ENCODE measurements around the gene VWA7.
"Not testable (repeated sequence)": the region's sequence is repeated elsewhere in the genome, so short reads cannot be mapped to it uniquely, and the experiment has no call there.

The VWA7 gene, protein sequence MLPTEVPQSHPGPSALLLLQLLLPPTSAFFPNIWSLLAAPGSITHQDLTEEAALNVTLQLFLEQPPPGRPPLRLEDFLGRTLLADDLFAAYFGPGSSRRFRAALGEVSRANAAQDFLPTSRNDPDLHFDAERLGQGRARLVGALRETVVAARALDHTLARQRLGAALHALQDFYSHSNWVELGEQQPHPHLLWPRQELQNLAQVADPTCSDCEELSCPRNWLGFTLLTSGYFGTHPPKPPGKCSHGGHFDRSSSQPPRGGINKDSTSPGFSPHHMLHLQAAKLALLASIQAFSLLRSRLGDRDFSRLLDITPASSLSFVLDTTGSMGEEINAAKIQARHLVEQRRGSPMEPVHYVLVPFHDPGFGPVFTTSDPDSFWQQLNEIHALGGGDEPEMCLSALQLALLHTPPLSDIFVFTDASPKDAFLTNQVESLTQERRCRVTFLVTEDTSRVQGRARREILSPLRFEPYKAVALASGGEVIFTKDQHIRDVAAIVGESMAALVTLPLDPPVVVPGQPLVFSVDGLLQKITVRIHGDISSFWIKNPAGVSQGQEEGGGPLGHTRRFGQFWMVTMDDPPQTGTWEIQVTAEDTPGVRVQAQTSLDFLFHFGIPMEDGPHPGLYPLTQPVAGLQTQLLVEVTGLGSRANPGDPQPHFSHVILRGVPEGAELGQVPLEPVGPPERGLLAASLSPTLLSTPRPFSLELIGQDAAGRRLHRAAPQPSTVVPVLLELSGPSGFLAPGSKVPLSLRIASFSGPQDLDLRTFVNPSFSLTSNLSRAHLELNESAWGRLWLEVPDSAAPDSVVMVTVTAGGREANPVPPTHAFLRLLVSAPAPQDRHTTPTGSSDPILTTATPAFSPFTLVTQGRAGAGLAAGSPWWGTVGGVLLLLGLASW

DNA sequence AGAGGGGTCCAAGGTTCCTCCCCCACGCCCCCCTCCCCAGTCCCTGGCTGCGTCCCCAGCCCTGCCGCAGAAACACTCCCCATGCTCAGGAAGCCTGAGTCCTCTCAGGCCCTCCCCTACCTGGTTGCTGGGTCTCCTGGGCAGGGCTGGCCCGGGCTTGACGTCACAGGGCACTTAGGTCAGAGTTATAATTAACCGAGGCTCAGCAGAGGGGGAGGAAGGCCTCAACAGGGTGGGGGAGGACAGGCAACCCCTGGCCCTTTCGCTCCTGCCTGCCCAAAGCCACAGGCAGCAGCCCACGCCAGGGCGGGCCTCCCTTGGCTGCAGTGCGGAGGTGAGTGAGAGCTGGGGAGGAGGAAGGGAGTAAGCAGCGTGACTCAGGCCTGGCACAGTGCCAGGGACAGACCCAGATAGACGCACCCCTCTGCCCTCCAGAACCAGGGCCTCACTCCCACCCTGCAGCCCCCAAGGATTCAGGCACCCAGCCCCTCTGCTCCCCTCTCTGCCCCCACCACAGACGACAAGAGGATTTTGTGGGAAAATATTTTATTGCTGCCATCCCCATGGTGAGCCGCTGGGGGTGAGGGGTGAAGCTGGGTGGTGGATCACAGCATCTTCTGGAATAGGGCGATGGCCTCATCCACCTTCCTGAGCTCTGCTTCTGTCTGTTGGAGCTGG, at the start of gene VWA7:
VWA7 (minus strand) TSS at position 340 of the 678 bp plus-strand sequence. CDS start 549 bp downstream, outside the sequence.
- DNase-seq (ENCODE audit: low read depth, low spot score): peak; percentile 38

DNA sequence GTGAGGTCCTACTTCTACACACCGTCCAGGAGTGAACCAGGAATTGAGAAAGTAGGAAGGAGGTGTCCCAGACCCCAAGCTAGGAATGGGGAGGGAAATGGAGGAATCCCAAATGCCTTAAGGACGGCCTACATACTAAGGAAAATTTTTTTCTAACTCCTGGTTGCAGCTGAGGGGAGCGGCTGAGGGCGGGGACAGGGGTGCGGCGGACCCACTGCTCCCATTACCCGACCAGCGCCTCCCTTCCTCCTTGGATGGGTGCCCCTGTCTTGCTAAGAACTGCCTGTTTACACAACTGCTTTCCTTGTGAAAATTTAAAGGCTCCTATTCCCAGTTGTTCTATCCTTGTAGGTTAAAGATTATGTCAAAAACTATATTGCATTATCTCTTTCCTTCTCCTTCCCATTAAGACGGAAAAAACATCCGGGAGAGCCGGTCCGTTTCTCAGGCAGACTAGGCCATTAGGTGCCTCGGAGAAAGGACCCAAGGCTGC, 49.7 kb upstream of the VWA7 start:
- DNase-seq (ENCODE audit: low read depth, low spot score): no peak

DNA sequence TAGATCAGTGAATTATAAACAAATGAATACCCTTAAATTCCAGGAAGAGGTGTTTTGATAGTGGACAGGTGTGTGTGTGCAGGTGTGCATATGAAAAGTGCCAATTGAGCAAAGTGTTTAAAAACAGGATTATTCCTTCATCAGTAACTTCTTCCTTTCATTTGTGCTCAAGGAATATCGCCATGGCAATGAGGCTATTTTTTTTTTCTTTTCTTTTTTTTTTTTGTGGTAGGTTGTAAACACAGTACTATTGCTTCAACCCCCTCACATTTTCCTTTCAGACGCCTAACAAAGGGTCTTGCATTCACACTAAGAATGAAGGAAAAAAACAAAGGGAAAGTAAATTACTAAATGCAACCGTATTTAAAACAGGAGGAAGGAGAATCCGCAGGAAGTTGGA, 48.4 kb upstream of the VWA7 start:
- DNase-seq (ENCODE audit: low read depth, low spot score): no peak

DNA sequence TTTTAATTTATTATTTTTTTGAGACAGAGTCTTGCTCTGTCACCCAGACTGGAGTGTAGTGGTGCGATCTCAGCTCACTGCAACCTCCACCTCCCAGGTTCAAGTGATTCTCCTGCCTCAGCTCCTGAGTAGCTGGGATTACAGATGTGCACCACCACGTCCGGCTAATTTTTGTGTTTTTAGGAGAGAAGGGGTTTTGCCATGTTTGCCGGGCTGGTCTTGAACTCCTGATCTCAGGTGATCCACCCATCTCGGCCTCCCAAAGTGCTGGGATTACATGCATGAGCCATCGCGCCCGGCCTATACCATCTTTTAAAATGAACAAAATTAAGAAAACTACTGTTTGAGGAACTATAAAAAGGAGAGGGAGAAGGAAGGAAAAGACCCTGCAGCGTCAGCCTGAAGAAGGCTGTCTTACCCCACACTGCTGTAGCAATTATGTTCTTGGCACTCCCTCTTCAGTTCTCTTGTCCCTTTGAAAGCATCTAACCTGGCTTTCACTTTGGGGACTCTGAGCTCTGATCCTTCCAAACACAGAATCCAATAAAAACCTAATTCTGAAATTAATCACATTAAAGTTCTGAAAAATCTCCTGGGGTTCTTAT, 46.6 kb upstream of the VWA7 start:
- not testable (repeated sequence) for DNase-seq (ENCODE audit: low read depth, low spot score)

DNA sequence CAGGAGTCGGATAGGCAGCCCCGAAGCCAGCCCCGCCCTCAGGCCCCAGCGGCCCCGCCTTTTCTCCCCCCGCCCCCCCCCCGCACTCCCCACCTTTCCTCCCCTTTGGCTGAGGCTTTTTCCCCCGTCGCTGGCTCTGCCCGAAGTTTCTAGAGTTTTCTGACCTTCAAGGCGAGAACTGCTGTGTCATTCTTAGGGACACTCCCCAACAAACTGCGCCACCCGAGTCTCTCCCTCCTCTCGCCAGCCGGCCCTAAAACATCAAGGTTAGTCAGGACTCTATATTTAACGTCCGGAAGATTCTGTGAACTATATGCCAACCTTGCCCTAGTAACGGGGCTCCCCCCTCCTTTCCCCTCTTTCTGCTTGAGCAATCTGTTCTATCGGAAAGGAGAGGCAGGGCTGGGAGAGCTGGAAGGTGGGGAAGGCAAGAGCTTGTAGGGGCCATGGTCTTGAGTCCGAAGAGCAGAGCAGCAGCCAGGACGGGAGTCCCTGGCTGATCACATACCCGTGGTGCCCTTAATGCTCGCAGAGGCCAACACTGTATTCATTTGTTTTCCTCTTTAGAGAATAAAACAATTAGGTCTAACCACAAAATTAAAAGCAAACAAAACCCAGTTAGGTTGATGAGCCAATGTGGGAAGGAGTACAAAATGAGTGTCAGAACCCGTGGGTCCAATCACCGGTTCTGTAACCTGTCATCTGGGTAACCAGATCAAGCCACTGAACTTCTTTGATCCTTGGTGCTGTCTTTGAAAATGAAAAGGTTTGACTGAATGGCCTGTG, 45.1 kb upstream of the VWA7 start:
- peak; percentile 43 for DNase-seq (ENCODE audit: low read depth, low spot score)

DNA sequence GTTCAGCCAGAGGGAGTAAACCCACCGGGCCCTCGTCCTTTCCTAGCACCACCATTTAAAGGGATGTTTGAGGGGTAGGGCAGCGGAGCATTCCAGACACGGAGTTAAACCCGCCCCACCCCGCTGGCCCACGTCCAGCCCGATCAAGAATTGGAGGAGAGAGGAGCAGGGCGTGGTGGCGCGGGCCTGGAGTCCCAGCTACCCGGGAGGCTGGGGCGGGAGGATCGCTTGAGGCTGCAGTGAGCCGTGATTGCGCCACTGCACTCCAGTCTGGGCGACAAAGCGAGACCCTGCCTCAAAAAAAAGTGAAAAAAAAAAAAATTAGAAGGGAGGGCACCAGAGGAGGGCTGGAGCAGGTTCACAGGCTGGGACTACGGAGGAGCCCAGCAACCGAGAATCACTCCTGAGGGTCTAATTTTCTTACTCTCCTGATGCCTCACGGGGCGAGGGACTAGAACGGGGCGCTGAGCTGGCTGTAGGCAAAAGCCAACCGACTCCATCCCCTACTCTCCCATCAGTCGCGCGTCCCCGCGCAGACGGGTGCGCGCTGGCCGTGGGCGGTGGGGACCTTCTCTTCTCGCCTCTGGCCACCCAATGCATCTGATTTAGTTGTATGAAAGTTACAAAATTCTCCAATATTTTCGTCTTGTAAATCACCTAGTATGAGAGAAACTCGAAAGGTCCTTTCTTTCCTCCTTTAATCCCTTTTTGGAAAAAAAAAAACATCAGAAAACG, 44.3 kb upstream of the VWA7 start:
- DNase-seq (ENCODE audit: low read depth, low spot score): peak; percentile 42

DNA sequence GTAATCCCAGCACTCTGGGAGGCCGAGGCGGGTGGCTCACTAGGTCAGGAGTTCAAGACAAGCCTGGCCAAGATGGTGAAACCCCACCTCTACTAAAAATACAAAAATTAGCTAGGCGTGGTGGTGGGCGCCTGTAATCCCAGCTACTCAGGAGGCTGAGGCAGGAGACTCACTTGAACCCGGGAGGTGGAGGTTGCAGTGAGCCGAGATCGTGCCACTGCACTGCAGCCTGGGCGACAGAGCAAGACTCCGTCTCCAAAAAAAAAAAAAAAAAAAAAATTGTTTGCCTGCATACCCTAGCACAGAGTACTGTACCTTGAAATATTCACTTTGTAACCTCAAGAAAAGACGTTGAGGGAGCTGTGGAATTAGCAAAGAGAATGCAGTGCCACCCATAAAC, 43.3 kb upstream of the VWA7 start:
- not testable (repeated sequence) for DNase-seq (ENCODE audit: low read depth, low spot score)

DNA sequence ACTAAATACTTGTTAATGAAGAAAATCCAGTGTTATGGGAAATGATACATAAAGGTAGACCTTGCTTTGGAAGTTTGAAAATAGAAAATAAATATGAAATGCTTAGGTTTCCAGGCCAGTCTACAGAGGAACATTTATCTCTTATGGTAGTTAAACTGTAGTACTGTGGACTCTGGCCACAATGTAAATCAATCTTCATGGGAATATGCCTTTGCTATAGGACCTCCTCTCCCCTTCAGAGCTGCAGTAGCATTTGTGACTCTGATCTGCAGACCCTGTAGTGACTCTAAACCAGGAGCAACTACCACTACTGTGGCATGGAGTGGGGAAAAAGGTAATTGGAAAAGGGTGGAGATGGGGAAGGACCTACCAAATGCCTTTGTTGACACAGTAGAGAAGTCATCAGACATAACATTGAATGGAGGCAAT, 42.8 kb upstream of the VWA7 start:
- no peak for DNase-seq (ENCODE audit: low read depth, low spot score)

DNA sequence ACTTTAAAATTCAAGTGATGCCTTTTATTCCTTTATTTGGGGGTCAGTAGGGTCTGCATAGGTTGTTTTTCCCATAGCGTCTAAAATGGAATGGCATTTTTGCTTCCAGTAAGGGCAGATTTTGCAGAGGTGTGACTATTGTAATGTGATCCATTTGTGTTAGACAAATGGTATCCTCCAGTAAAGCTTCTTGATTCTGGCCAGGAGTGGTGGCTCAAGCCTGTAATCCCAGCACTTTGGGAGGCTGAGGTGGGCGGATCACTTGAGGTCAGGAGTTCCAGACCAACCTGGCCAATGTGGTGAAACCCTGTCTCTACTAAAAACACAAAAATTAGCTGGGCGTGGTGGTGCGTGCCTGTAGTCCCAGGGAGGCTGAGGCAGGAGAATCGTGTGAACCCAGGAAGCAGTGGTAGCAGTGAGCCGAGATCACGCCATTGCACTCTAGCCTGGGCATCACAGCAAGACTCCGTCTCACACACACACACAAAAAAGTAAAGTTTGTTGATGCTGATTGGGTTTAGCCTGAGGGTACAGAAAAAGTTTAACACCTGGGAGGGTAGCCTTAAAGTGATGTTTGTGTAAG, 40.9 kb upstream of the VWA7 start:
- not testable (repeated sequence) for DNase-seq (ENCODE audit: low read depth, low spot score)

DNA sequence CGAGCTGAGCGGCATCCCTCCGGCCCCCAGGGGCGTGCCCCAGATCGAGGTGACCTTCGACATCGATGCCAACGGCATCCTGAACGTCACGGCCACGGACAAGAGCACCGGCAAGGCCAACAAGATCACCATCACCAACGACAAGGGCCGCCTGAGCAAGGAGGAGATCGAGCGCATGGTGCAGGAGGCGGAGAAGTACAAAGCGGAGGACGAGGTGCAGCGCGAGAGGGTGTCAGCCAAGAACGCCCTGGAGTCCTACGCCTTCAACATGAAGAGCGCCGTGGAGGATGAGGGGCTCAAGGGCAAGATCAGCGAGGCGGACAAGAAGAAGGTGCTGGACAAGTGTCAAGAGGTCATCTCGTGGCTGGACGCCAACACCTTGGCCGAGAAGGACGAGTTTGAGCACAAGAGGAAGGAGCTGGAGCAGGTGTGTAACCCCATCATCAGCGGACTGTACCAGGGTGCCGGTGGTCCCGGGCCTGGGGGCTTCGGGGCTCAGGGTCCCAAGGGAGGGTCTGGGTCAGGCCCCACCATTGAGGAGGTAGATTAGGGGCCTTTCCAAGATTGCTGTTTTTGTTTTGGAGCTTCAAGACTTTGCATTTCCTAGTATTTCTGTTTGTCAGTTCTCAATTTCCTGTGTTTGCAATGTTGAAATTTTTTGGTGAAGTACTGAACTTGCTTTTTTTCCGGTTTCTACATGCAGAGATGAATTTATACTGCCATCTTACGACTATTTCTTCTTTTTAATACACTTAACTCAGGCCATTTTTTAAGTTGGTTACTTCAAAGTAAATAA, 40.2 kb upstream of the VWA7 start:
- DNase-seq (ENCODE audit: low read depth, low spot score): not testable (repeated sequence)

DNA sequence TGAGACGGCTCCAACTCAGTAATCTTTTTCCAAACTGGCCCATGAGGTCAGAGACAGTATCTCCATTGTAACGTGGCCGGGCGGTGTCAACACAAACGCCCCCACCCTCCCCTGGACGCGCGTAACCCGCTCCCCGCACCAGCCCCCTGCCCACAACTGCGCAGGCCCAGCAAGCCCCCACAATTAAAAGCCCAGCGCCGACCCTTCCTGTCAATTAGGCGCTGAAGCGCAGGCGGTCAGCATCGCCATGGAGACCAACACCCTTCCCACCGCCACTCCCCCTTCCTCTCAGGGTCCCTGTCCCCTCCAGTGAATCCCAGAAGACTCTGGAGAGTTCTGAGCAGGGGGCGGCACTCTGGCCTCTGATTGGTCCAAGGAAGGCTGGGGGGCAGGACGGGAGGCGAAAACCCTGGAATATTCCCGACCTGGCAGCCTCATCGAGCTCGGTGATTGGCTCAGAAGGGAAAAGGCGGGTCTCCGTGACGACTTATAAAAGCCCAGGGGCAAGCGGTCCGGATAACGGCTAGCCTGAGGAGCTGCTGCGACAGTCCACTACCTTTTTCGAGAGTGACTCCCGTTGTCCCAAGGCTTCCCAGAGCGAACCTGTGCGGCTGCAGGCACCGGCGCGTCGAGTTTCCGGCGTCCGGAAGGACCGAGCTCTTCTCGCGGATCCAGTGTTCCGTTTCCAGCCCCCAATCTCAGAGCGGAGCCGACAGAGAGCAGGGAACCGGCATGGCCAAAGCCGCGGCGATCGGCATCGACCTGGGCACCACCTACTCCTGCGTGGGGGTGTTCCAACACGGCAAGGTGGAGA, 38.1 kb upstream of the VWA7 start, which contains the start of the genes HSPA1A and HSPA1L:
HSPA1A (plus strand) TSS at position 519 of the 814 bp plus-strand sequence; CDS start at position 733, 214 bp downstream.
HSPA1L (minus strand) TSS at position 259 of the 814 bp plus-strand sequence. CDS start 3,311 bp downstream, outside the sequence.
- peak; percentile 57 for DNase-seq (ENCODE audit: low read depth, low spot score)

DNA sequence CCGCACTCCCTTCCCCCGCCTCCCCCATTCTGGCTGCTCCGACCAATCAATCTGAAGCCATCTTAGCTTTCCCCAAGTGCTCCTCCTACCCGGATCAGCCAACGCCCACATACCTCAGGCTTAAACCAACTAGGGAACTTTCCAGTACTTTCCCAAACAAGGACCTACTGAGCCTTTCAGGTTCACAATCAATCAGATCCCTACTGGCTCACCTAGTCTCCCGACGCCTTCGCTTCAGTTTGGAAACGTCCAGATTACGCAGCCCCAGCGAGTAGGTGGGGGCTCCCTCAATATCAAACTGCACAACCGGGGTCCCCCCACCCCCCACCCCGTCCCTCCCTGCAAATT, 37.5 kb upstream of the VWA7 start:
- DNase-seq (ENCODE audit: low read depth, low spot score): peak; percentile 58

DNA sequence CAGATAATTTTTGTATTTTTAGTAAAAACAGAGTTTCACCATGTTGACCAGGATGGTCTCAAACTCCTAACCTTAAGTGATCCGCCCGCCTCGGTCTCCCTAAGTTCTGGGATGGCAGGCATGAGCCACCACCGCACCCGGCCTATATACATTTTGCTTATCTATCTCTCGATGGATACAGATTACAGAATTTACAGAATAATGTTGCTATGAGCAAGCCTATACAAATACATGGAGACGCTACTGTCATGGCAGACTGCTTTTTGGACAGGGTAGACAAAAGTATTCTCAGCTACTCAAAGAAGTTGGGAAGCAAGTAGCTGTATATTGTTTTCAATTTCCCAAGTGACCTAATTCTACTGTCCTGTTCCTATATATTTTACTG, 36.3 kb upstream of the VWA7 start:
- DNase-seq (ENCODE audit: low read depth, low spot score): no peak

DNA sequence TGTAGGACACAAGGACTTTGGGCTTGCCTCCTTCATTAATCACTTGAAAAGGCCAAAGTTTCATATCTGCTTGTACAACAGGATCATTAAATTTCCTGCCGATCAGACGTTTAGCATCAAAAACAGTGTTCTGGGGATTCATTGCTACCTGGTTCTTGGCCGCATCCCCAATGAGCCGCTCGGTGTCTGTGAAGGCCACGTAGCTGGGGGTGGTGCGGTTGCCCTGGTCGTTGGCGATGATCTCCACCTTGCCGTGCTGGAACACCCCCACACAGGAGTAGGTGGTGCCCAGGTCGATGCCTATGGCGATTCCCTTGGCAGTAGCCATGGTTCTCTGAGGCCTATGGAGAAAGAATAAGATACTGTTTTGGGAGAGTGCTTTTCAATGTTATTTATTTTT, 34.5 kb upstream of the VWA7 start:
- DNase-seq (ENCODE audit: low read depth, low spot score): no peak

DNA sequence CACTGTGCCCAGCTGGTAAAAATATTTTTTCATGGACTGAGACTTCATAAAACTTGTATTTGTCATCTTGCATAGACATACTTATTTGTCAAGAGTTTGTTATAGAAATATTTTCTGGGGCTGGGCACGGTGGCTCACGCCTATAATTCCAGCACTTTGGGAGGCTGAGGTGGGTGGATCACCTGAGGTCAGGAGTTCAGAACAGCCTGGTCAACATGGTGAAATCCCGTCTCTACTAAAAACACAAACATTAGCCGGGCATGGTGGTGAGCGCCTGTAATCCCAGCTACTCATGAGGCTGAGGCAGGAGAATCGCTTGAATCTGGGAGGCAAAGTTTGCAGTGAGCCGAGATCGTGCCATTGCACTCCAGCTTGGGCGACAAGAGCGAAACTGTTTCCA, 31.5 kb upstream of the VWA7 start:
- not testable (repeated sequence) for DNase-seq (ENCODE audit: low read depth, low spot score)

DNA sequence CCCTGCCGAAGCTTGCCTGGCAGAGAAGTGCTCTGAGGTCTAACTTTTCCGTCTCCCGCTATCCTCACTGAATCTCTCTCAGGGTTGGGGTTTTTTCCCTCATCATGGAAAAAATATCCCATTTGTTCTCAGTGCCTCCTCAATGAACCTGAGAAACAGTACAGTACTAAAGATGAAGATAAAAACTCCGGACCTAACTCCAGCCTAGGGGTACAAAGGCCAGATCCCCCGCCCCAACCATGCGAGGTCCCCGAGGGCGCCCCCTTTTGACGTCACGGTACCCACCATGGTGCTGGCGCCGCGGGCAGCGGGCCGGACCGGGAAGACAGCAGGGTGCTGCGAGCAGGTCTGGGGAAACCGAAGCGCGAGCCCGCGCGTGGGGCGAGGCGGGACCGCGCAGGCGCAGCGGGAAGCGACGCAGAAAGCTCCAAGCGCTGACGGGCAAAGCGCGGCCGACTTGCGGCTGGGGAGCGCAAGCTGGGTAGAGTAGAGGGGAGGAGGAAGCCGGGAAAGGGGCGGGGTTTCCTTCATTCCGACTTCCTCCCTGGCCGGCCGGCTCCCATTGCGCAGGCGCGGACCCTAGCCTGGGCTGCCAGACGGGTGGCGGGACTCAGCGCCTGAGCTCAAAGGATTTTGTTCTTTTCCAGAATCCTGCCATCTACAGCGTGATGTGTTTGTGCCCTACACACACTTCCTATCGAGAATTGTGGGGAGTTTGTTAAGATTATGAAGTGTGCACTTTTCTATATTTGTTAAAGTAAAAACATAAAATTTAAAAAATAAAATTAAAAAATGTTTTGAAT, 29.5 kb upstream of the VWA7 start, which contains the start of gene LSM2:
LSM2 (minus strand) TSS at position 497 of the 803 bp plus-strand sequence; CDS start at position 288, 209 bp downstream.
- peak; percentile 85 for DNase-seq (ENCODE audit: low read depth, low spot score)

Measured in activated CD4-positive, CD25-positive, alpha-beta regulatory T cell treated with anti-CD3 and anti-CD28 coated beads, Interleukin-2, amount 50 U/mL, for 16 hours (primary cell).